Measurements from ENCODE around the gene INTS15.

Gene INTS15

DNA sequence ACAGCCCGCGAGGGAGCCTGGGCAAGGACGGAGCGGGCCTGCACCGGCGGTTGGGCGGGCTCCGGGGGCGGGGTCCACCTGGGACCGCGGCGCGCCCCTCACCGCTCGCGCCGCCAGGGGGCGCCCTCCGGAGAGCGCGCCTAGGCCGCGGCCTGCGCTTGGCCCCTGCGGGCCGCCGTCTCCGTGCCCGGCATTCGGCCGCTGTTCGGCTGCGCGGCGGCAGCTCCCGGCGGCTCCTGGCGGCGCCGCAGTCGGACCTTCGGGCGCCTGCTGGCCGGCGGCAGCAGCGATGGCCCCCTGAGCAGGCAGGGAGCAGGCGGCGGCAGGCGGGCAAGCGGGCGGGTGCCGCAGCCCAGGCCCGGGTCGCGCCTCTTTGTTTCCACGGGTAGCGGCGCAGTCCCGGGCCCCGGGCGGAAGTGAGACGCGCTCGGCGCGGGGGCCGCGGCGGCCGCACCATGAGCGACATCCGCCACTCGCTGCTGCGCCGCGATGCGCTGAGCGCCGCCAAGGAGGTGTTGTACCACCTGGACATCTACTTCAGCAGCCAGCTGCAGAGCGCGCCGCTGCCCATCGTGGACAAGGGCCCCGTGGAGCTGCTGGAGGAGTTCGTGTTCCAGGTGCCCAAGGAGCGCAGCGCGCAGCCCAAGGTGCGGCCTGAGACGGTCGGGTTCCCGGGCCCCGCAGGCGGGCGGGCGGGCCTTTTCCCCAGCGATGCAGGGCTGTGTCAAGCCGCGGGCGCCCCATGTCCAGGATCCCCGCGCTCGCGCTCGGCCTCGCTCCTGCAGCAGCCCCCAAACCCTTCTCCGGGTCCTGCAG, at the start of gene INTS15:
Gene INTS15 (plus strand): TSS at position 193 of the 816 bp plus-strand sequence. CDS start 263 bp downstream, at position 456.
- peak within 1 kb of the TSS; percentile 83 for H3K4me3 ChIP-seq (ENCODE audit: low read depth, low read length)
- TF ChIP-seq, protein P1, sequence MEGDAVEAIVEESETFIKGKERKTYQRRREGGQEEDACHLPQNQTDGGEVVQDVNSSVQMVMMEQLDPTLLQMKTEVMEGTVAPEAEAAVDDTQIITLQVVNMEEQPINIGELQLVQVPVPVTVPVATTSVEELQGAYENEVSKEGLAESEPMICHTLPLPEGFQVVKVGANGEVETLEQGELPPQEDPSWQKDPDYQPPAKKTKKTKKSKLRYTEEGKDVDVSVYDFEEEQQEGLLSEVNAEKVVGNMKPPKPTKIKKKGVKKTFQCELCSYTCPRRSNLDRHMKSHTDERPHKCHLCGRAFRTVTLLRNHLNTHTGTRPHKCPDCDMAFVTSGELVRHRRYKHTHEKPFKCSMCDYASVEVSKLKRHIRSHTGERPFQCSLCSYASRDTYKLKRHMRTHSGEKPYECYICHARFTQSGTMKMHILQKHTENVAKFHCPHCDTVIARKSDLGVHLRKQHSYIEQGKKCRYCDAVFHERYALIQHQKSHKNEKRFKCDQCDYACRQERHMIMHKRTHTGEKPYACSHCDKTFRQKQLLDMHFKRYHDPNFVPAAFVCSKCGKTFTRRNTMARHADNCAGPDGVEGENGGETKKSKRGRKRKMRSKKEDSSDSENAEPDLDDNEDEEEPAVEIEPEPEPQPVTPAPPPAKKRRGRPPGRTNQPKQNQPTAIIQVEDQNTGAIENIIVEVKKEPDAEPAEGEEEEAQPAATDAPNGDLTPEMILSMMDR (IDR thresholded peaks at IDR 0.05; ENCODE audit: low read depth, low read length), result peak; percentile 25

DNA sequence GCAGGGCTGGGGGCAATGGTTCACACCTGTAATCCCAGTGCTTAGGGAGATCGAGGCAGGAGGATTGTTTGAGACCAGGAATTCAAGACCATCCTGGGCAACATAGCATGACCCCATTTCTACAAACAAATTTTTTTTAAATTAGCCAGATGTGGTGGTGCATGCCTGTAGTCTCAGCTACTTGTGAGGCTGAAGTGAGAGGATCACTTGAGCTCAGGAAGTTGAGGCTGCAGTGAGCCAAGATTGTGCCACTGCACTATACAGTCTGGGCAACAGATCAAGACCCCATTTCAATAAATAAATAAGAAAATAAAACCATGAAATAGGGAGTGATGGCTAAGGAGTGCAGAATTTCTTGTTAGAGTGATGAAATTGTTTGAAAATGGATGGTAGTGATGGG, 47.5 kb upstream of the INTS15 start:
- TF ChIP-seq, protein P1 (IDR thresholded peaks at IDR 0.05; ENCODE audit: low read depth, low read length), result no peak
- H3K4me3 ChIP-seq (ENCODE audit: low read depth, low read length), result no peak overlapping the region

DNA sequence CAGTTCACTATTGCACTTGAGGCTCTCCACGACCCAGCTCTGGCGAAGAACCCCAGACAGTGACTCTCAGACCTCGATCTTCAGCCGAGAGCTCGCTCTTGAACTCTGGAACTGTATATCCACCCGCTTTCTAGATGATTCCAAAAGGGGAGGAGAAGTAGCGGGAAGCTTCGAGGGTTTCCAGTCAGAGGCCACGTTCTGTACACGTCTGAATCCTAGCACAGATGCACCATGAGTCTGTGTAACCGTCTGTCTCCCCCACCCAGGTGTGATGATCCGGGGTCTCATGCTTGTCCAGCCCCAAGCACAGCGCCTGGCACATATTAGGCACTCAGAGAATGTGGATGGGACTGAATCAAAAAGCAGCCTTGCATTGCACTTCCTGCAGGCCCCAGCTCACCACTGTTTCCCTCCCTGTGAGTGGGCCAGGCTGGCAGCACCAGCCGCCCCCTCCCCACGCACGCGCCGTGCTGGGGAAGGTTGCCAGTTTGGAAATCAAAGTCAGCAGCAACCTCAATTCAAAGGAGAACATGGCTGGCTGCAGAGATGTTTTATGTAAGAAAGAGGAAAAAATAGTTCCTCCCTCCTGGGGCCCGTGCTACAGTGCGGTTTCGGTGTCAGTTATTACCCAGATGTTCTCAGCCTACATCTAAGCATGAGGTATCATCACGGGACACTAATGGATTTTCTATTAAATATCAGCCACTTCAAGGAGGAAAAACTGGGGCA, 44.3 kb upstream of the INTS15 start:
- TF ChIP-seq, protein P1 (IDR thresholded peaks at IDR 0.05; ENCODE audit: low read depth, low read length), result no peak
- no peak overlapping the region for H3K4me3 ChIP-seq (ENCODE audit: low read depth, low read length)

DNA sequence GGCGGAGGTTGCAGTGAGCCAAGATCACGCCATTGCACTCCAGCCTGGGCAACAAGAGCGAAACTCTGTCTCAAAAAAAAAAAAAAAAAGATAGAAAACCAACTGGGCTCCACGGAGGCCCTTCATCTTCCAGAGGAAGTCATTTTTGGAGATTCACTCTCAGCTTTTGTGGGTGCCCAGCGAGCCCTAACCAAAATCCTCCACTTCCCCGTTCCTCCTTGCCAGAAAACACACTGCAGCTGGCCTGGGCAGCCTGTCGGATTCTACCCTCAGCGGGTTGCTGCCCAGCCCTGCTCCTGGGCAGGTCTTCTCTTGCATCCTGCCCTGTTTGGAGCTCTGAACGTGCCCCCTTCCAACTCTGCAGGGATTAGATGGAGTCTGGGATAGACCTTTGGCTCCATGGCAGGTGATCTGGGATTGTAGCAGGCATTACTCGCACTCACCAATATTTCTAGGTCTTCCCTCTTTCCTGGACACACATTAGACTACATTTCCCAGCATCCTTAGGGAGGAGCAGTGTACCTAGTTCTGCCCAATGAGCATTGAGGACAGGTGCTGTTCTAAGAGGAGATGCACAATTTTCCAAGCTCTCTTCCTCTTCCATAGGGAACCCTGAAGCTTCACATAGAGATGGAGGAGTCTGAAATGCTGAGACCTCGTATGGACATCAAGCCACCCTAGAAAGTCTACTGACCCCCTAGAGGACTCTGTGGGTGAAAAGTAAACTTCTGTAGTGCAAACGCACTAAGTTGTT, 43.1 kb upstream of the INTS15 start:
- TF ChIP-seq, protein P1 (IDR thresholded peaks at IDR 0.05; ENCODE audit: low read depth, low read length), result no peak
- H3K4me3 ChIP-seq (ENCODE audit: low read depth, low read length), result no peak overlapping the region

DNA sequence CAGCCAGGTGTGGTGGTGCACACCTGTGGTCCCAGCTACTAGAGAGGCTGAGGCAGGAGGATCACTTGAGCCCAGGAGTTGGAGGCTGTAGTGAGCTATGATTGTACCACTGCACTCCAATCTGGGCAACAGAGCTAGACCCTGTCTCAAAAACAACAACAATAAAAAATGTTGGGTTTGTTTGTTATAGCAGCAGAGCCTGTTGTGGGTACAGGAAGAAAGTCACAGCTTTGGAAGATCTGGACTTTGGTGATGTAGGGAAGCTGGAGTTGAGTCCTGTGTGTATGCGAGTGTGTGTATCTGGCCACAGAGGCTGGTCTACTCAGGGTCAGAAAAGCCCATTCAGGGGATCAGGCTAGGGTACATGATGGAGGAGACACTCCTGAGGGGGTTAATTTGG, 42.4 kb upstream of the INTS15 start:
- TF ChIP-seq, protein P1 (IDR thresholded peaks at IDR 0.05; ENCODE audit: low read depth, low read length), result no peak
- no peak overlapping the region for H3K4me3 ChIP-seq (ENCODE audit: low read depth, low read length)

DNA sequence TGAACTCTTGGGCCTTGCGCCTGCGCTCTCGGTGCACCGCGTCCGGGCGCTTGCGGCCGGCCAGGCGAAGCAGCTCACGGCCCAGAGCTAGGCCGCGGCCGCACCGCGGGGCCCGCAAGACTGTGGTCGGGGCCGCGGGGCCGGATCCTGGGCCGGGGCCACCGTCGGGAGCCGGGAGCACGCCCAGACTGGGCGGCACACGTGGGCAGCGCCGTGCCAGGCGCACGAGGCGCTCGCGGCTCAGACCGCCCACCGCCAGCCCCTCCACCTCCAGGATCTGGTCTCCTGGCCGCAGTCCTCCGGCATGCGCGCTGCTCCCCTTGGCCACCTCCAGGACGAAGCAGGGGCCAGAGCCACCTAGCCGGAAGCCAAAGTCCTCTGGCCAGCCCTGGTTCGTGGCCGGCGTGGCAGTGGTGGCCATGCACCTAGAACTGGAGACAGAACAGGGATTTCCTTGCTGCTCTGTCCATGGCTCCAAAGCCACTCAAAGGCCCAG, 38.8 kb upstream of the INTS15 start, which contains the start of gene GRID2IP:
Gene GRID2IP (minus strand): TSS at position 446 of the 496 bp plus-strand sequence. CDS start 25 bp downstream, at position 421.
- no peak within 1 kb of the TSS for H3K4me3 ChIP-seq (ENCODE audit: low read depth, low read length)
- TF ChIP-seq, protein P1 (IDR thresholded peaks at IDR 0.05; ENCODE audit: low read depth, low read length), result no peak

Data from WI38 (cell line).